K562 (cell line): ENCODE data around the gene ARHGAP4. TPM values are rescaled to one million over a fixed set of nuclear protein-coding genes. Genes with fewer than 3 reads are reported as not detected.

Experiments
- ATAC-seq: fragments of 200-7000 bp; cut with Tn5 transposase; 3 replicates; pipeline ENCODE4 v1.9.1; 2020; ENCODE audit warnings: moderate library complexity
- BruUV-seq: library from RNA; stranded (reverse); fragments of 400-500 nt; replicated peaks from 2 replicates; lab custom pipeline; 2021; lab: Mats Ljungman, UMichigan
- CTCF ChIA-PET: fragments of 300-600 bp; formaldehyde crosslinking; extraction: SDS; loops from one replicate; lab custom pipeline; 2021; ENCODE audit warnings: low intra/inter-chr PET ratio; lab: Yijun Ruan, JAX
- POLR2A ChIA-PET: fragments of 300-600, 350-650 bp; sonication (Branson Sonifier 250); formaldehyde crosslinking; extraction: SDS; loops from one replicate; lab custom pipeline; 2021; ENCODE audit warnings: antibody characterized with exemption, inconsistent platforms; lab: Yijun Ruan, JAX
- DNase-seq, 4 experiments: peaks; one replicate each; pipeline versions ENCODE4 v3.0.0 to v3.0.0-alpha.2; 2011 to 2018; ENCODE audit warnings: low spot score in 3 of 4, mixed read lengths in 3 of 4; ENCODE audit errors: extremely low read depth in 1 of 4
- FAIRE-seq: peaks from 2 replicates; lab custom pipeline; 2011; peaks lifted over from hg19 to GRCh38; lab: Jason Lieb, UNC
- H2AFZ ChIP-seq: 2 replicates; pipeline ENCODE4 v1.6.0; 2011; ENCODE audit warnings: low read depth, low read length, control low read depth, inconsistent platforms
- H3K27ac ChIP-seq: fragments of 200-600 bp; 3 replicates; pipeline ENCODE4 v1.8.0; 2011; ENCODE audit warnings: low read depth, mild to moderate bottlenecking, control low read depth, inconsistent platforms, low read length, moderate library complexity, mixed read lengths; ENCODE audit errors: extremely low read depth
- H3K27me3 ChIP-seq, 2 experiments: fragments of 300-600 bp in 1 of 2; 2 replicates in 1 of 2; 3 replicates in 1 of 2; pipeline versions ENCODE4 v1.6.0 to v1.8.0; 2011; ENCODE audit warnings: inconsistent platforms in 2 of 2, low read length in 2 of 2, mild to moderate bottlenecking in 1 of 2, mixed read lengths in 1 of 2, moderate library complexity in 1 of 2; ENCODE audit not compliant: control insufficient read depth in 2 of 2, insufficient read depth in 2 of 2
- H3K36me3 ChIP-seq: fragments of 300-600 bp; 3 replicates; pipeline ENCODE4 v1.8.0; 2011; ENCODE audit warnings: mild to moderate bottlenecking, low read length, inconsistent platforms; ENCODE audit not compliant: control insufficient read depth, insufficient read depth
- H3K4me1 ChIP-seq, 2 experiments: fragments of 200-600 bp in 1 of 2; replicated peaks in 1 of 2; 2 replicates in 1 of 2; 3 replicates in 1 of 2; pipeline versions ENCODE4 v1.5.1 to v1.8.0; 2011; ENCODE audit warnings: inconsistent platforms in 2 of 2, low read length in 2 of 2, mild to moderate bottlenecking in 1 of 2, mixed read lengths in 1 of 2, moderate library complexity in 1 of 2; ENCODE audit not compliant: control insufficient read depth in 2 of 2, insufficient read depth in 2 of 2
- H3K4me2 ChIP-seq: 2 replicates; pipeline ENCODE4 v1.6.1; 2011; ENCODE audit warnings: low read length, control low read depth, inconsistent platforms, mixed read lengths; ENCODE audit not compliant: insufficient read depth
- H3K4me3 ChIP-seq: fragments of 200-600 bp; sonication (generic), shearing (Covaris generic); 2 replicates; pipeline ENCODE4 v1.5.1; 2016; ENCODE audit warnings: control low read depth, inconsistent platforms
- H3K79me2 ChIP-seq: fragments of 200-600 bp; 3 replicates; pipeline ENCODE4 v1.8.0; 2011; ENCODE audit warnings: low read length, inconsistent platforms; ENCODE audit not compliant: control insufficient read depth, insufficient read depth
- H3K9ac ChIP-seq, 2 experiments: 2 replicates each; pipeline versions ENCODE4 v1.6.0 to v1.6.1; 2011; ENCODE audit warnings: low read depth in 2 of 2, low read length in 2 of 2, control low read depth in 1 of 2, inconsistent platforms in 1 of 2, mild to moderate bottlenecking in 1 of 2, mixed read lengths in 1 of 2; ENCODE audit not compliant: insufficient read depth in 1 of 2
- H3K9me1 ChIP-seq: one replicate; pipeline ENCODE4 v1.6.0; 2011; ENCODE audit warnings: inconsistent platforms, mild to moderate bottlenecking, low read length, moderate library complexity; ENCODE audit not compliant: control insufficient read depth, insufficient read depth
- H3K9me3 ChIP-seq: replicated peaks from 2 replicates; pipeline ENCODE4 v1.5.1; 2011; ENCODE audit warnings: low read depth, low read length, inconsistent platforms; ENCODE audit not compliant: control insufficient read depth, insufficient read depth
- H4K20me1 ChIP-seq: replicated peaks from 2 replicates; pipeline ENCODE4 v1.6.1; 2011; ENCODE audit warnings: low read length, inconsistent platforms, mixed read lengths; ENCODE audit not compliant: control insufficient read depth, insufficient read depth
- CBX5 ChIP-seq: IDR thresholded peaks from 2 replicates; pipeline ENCODE4 v1.6.1; 2014; ENCODE audit warnings: low read depth, borderline replicate concordance
- ESRRB ChIP-seq: fragments of 250-450 bp; sonication (Bioruptor Pico); IDR thresholded peaks from 2 replicates; pipeline ENCODE4 v1.5.0; 2020; ENCODE audit warnings: mild to moderate bottlenecking, moderate library complexity, borderline replicate concordance
- FOS ChIP-seq: IDR thresholded peaks from 3 replicates; pipeline ENCODE4 v1.6.1; 2011; ENCODE audit not compliant: insufficient read length; ENCODE audit errors: extremely low read depth
- GATAD2B ChIP-seq: fragments of 450-650 bp; IDR thresholded peaks from 2 replicates; pipeline ENCODE4 v1.6.1; 2017; ENCODE audit warnings: mild to moderate bottlenecking, borderline replicate concordance
- LEF1 ChIP-seq: fragments of 450-650 bp; IDR thresholded peaks from 2 replicates; pipeline ENCODE4 v1.6.1; 2016; ENCODE audit warnings: mild to moderate bottlenecking
- NFYB ChIP-seq: IDR thresholded peaks from 2 replicates; pipeline ENCODE4 v1.6.1; 2011; ENCODE audit warnings: mild to moderate bottlenecking, moderate library complexity; ENCODE audit not compliant: insufficient read length; ENCODE audit errors: extremely low read depth
- PCBP2 ChIP-seq: fragments of 200-400 bp; formaldehyde crosslinking; IDR thresholded peaks from 2 replicates; pipeline ENCODE4 v1.6.1; 2018; ENCODE audit warnings: low read length, low read depth, mild to moderate bottlenecking, moderate library complexity; ENCODE audit not compliant: poor library complexity, severe bottlenecking
- PURB ChIP-seq: sonication (generic); formaldehyde crosslinking; IDR thresholded peaks from 2 replicates; pipeline ENCODE4 v1.9.0; 2021; ENCODE audit warnings: low read depth, mild to moderate bottlenecking, missing genetic modification reagents
- RB1 ChIP-seq: fragments of 450-650 bp; IDR thresholded peaks from 2 replicates; pipeline ENCODE4 v1.6.1; 2017; ENCODE audit warnings: low read depth, mild to moderate bottlenecking
- STAT5B ChIP-seq: fragments of 250-450 bp; sonication (Bioruptor Pico); IDR thresholded peaks from 2 replicates; pipeline ENCODE4 v1.8.0; 2021; ENCODE audit warnings: mild to moderate bottlenecking, inconsistent platforms
- ZNF146 ChIP-seq: IDR thresholded peaks from one replicate; pipeline ENCODE4 v1.6.1; 2018; ENCODE audit warnings: missing compliant biosample characterization; ENCODE audit not compliant: unreplicated experiment
- ZNF449 ChIP-seq: fragments of 250-450 bp; sonication (Bioruptor Pico); IDR thresholded peaks from 2 replicates; pipeline ENCODE4 v1.8.0; 2022; ENCODE audit warnings: moderate library complexity, mild to moderate bottlenecking, inconsistent platforms
- ZNF830 ChIP-seq: fragments of 250-450 bp; sonication (Bioruptor Pico); IDR thresholded peaks from 2 replicates; pipeline ENCODE4 v1.5.0; 2021; ENCODE audit warnings: mild to moderate bottlenecking
- WGBS: fragments of 100-300 bp; shearing (Covaris generic); methylation state at CpG from one replicate; pipeline ENCODE4 v1.1.6; 2016; ENCODE audit warnings: low coverage, mixed read lengths; ENCODE audit not compliant: insufficient coverage; ENCODE audit errors: missing lambda C conversion rate; 5-methylcytosine and 5-hydroxymethylcytosine counted together
- in situ Hi-C: fragments of 300-500 bp; cut with MboI; formaldehyde crosslinking; loops from 4 replicates; pipeline ENCODE4 v1.15.0; 2018; ENCODE audit warnings: inconsistent platforms, mixed read lengths
- intact Hi-C: fragments of 100-400 bp; cut with micrococcal nuclease; formaldehyde crosslinking; loops from 2 replicates; pipeline ENCODE4 v1.14.2; 2022
- polyA plus RNA-seq, 8 experiments: library from polyadenylated mRNA; depleted of rRNA in 4 of 8; stranded (reverse) in 5 of 8; unstranded in 3 of 8; fragments of >200 nt; fragmentation: Nextera tagmentation in 2 of 8; fragmentation: Illumina TruSeq in 1 of 8; extraction: Ambion mirVana in 2 of 8; extraction: Trizol in 1 of 8; gene quantifications; 2 replicates each; pipeline versions ENCODE4 v1.2.1 to v1.2.3, GENCODE V29; 2011 to 2014; ENCODE audit warnings: inconsistent platforms in 1 of 8, missing spikeins in 1 of 8
- total RNA-seq, 7 experiments: library from RNA; depleted of rRNA in 6 of 7; stranded (reverse); fragments of >200 nt in 6 of 7; fragmentation: Illumina TruSeq in 2 of 7; extraction: Trizol in 2 of 7; gene quantifications; 2 replicates each; pipeline versions ENCODE4 v1.2.1 to v1.2.3, GENCODE V29; 2011 to 2021; ENCODE audit warnings: low replicate concordance in 1 of 7

Gene ARHGAP4
- total and polyA plus RNA-seq, 9 of the 15 experiments (the other 6 are each of a cell fraction or from before 2014, with no cell fraction given), result 0.30 to 81.8 (median 13.5) TPM

- intact Hi-C loops (no loop called here), in situ Hi-C loops (no loop called here)
- Histone ChIP-seq H3K4me3 (no peak overlapping the region), H3K79me2 (no peaks in the 10 kb centered on the region), H4K20me1 (0 out of 2 replicates have a peak, but pooled peaks cover 8% of the 10 kb centered on the region), H3K27ac (no peak overlapping the region), H2AFZ (no peak overlapping the region), H3K9ac (no peak overlapping the region), H3K9me3 (no peaks in the 10 kb centered on the region), H3K9me1 (no peaks in the 10 kb centered on the region), H3K4me1 (peaks cover 0 to 31% of the 10 kb centered on the region in 2 experiments; a peak in 3 of 5 replicates), H3K36me3 (no peaks in the 10 kb centered on the region), H3K4me2 (no peak overlapping the region), H3K27me3 (peaks cover 0 to 30% of the 10 kb centered on the region in 2 experiments; a peak in 2 of 5 replicates)
- WGBS, result 10% methylated on average over 4 of the region's 5 CpGs
- ATAC-seq (no peak), FAIRE-seq (no peak), DNase-seq (no peak)
- ChIA-PET POLR2A (no interaction called here), CTCF (no interaction called here)
- TF ChIP-seq RB1, result no peak
- BruUV-seq, result no TSS peak
Measured at GRCh38 chrX:153878345-153878744, 47.7 kb downstream of the ARHGAP4 start.

- H3K27me3 ChIP-seq, result peaks cover 0 to 36% of the 10 kb centered on the region in 2 experiments; a peak in 2 of 5 replicates
- H3K9me3 ChIP-seq, result no peaks in the 10 kb centered on the region
- DNase-seq (no peak), FAIRE-seq (no peak), ATAC-seq (no peak)
- H3K36me3 ChIP-seq, result no peaks in the 10 kb centered on the region
- H3K4me1 ChIP-seq, result peaks cover 0 to 24% of the 10 kb centered on the region in 2 experiments; a peak in 3 of 5 replicates
- H3K79me2 ChIP-seq, result no peaks in the 10 kb centered on the region
- intact Hi-C loops (no loop called here), in situ Hi-C loops (no loop called here)
- no peak overlapping the region for H3K9ac ChIP-seq
- ChIA-PET CTCF (no interaction called here), POLR2A (no interaction called here)
- no peaks in the 10 kb centered on the region for H3K9me1 ChIP-seq
- H2AFZ ChIP-seq, result no peak overlapping the region
- H3K4me2 ChIP-seq, result no peak overlapping the region
- 15% methylated on average over 8 of the region's 8 CpGs for WGBS
- BruUV-seq, result no TSS peak
- no peak overlapping the region; the same call in 2 of the 3 replicates for H3K27ac ChIP-seq
- H3K4me3 ChIP-seq, result no peak overlapping the region
- 0 out of 2 replicates have a peak, but pooled peaks cover 8% of the 10 kb centered on the region for H4K20me1 ChIP-seq
- TF ChIP-seq ESRRB (CRISPR knock-in tag) (no peak), PURB (CRISPR knock-in tag) (no peak), ZNF146 (CRISPR knock-in tag) (no peak), ZNF830 (CRISPR knock-in tag) (no peak), STAT5B (CRISPR knock-in tag) (no peak), NFYB (no peak), CBX5 (no peak), FOS (no peak), GATAD2B (no peak), PCBP2 (no peak), ZNF449 (CRISPR knock-in tag) (no peak), LEF1 (no peak)
Measured at GRCh38 chrX:153877571-153878261, 48.3 kb downstream of the ARHGAP4 start.
